Ovary (tissue), 9 donors: ENCODE results near the gene COPA. TPM values are rescaled to one million over a fixed set of nuclear protein-coding genes. Genes with fewer than 3 reads are reported as not detected.

Experiments
- DNase-seq, 5 donors: peaks; one replicate each; pipeline ENCODE4 v3.0.0-alpha.2; 2019 to 2020
- H3K27ac ChIP-seq, 2 donors: fragments of 200-600 bp; one replicate each; pipeline versions ENCODE4 v1.5.1 to v1.8.0; 2019 to 2022
- H3K27me3 ChIP-seq: fragments of 200-600 bp; one replicate; pipeline ENCODE4 v1.8.0; 2022
- H3K36me3 ChIP-seq: fragments of 200-600 bp; sonication (generic); one replicate; pipeline ENCODE4 v1.5.1; 2019
- H3K4me1 ChIP-seq: one replicate; pipeline ENCODE4 v1.8.1; 2013; ENCODE audit warnings: mild to moderate bottlenecking, moderate library complexity; ENCODE audit not compliant: insufficient read depth
- H3K4me3 ChIP-seq: fragments of 200-600 bp; sonication (generic); one replicate; pipeline ENCODE4 v1.5.1; 2017
- H3K9me3 ChIP-seq, 2 donors: fragments of 200-600 bp in 1 of 2; sonication (generic) in 1 of 2; one replicate each; pipeline versions ENCODE4 v1.5.1 to v1.8.1; 2013 to 2019; ENCODE audit warnings: mild to moderate bottlenecking in 1 of 2, moderate library complexity in 1 of 2
- CTCF ChIP-seq, 3 donors: fragments of 450-650 bp in 2 of 3; fragments of 200-600 bp in 1 of 3; IDR thresholded peaks; one replicate each; pipeline versions ENCODE4 v1.5.1 to v1.8.0; 2016 to 2022; ENCODE audit warnings: antibody characterized with exemption in 3 of 3, mild to moderate bottlenecking in 1 of 3
- EP300 ChIP-seq: sonication (generic); formaldehyde crosslinking; IDR thresholded peaks from one replicate; pipeline ENCODE4 v1.6.1; 2017; ENCODE audit warnings: antibody characterized with exemption
- POLR2A ChIP-seq: fragments of 450-650 bp; IDR thresholded peaks from one replicate; pipeline ENCODE4 v1.6.1; 2017; ENCODE audit warnings: antibody characterized with exemption, mild to moderate bottlenecking, moderate library complexity
- WGBS, 3 donors: extraction: QIAGEN DNeasy Blood & Tissue Kit in 1 of 3; methylation state at CpG; one replicate each; pipeline versions ENCODE4 v1.1.5 to v1.1.7; 2013 to 2017; 5-methylcytosine and 5-hydroxymethylcytosine counted together
- intact Hi-C, 4 donors: fragments of 100-400 bp; cut with DNase I; formaldehyde crosslinking; loops; one replicate each; pipeline versions ENCODE4 v1.11.0 to v1.15.1; 2022 to 2023
- polyA plus RNA-seq, 2 donors: library from polyadenylated mRNA; stranded (reverse); fragments of 200-250 nt in 1 of 2; fragments of 350-450 nt in 1 of 2; fragmentation: Illumina TruSeq in 1 of 2; extraction: RNeasy Lipid Tissue Mini Kit (QIAGEN cat#74804) in 1 of 2; gene quantifications; one replicate each; pipeline ENCODE4 v1.2.3, GENCODE V29; 2013 to 2014
- total RNA-seq, 7 donors: library from RNA; depleted of rRNA in 2 of 7; stranded (reverse); fragments of >200 nt in 2 of 7; fragmentation: NEBNext Ultra II Directional in 3 of 7; extraction: Animal tissue kit (Norgen Biotek cat#: 25700) in 3 of 7; gene quantifications; one replicate each; pipeline versions ENCODE4 v1.1.0 to v1.2.4, GENCODE V29; 2016 to 2023
- donor health status: DM: no; HTN: no; CAD: no; lungs with moderate emphysema.
- donor health status: DM: no; HTN: no; CAD: no.
- donor health status: Bipolar disorder and iron deficiency.
- donor health status: DM: yes; HTN: yes; CAD: no.
- donor health status: DM: no; HTN: no; CAD: no.
- donor health status: DM: yes; HTN: yes; CAD: no.

Gene COPA
- total and polyA plus RNA-seq, 9 donors = 63.7 to 163 (median 123) TPM

GRCh38 chr1:160340866-160341265 is 2.2 kb downstream of the COPA start:
- intact Hi-C loops = no loop called here
- TF ChIP-seq POLR2A (no peak), CTCF (IDR thresholded peaks at IDR 0.05) (no peak), EP300 (no peak)
- Histone ChIP-seq H3K4me1 (no peaks in the 10 kb centered on the region), H3K9me3 (no peaks in the 10 kb centered on the region), H3K27ac (no peak overlapping the region), H3K36me3 (no peaks in the 10 kb centered on the region), H3K27me3 (no peaks in the 10 kb centered on the region), H3K4me3 (no peak overlapping the region)
- 59 to 71% (median 60%) methylated on average over 2 of the region's 2 CpGs for WGBS, 3 donors
- no peak for DNase-seq

GRCh38 chr1:160340146-160340545 is 2.9 kb downstream of the COPA start:
- Histone ChIP-seq H3K4me1 (no peaks in the 10 kb centered on the region), H3K4me3 (no peak overlapping the region), H3K9me3 (no peaks in the 10 kb centered on the region), H3K36me3 (no peaks in the 10 kb centered on the region), H3K27me3 (no peaks in the 10 kb centered on the region), H3K27ac (no peak overlapping the region)
- no peak for DNase-seq
- WGBS, 3 donors = 74 to 80% (median 80%) methylated on average over 3 of the region's 3 CpGs
- intact Hi-C loops = no loop called here
- TF ChIP-seq POLR2A = no peak
- TF ChIP-seq CTCF (IDR thresholded peaks at IDR 0.05) = no peak
- no peak for TF ChIP-seq EP300

- TF ChIP-seq EP300 (no peak), CTCF (IDR thresholded peaks at IDR 0.05) (no peak), POLR2A (no peak)
- Histone ChIP-seq H3K4me3 (no peak overlapping the region), H3K27me3 (no peaks in the 10 kb centered on the region), H3K4me1 (no peaks in the 10 kb centered on the region), H3K36me3 (no peaks in the 10 kb centered on the region), H3K9me3 (no peaks in the 10 kb centered on the region), H3K27ac (no peak overlapping the region)
- intact Hi-C loops = no loop called here
- DNase-seq = no peak
- WGBS, 3 donors = 84 to 87% (median 87%) methylated on average over 4 of the region's 4 CpGs
These were observed 4.5 kb downstream of the COPA start for GRCh38 chr1:160338580-160338979.

- H3K36me3 ChIP-seq = no peaks in the 10 kb centered on the region
- intact Hi-C loops = no loop called here
- no peaks in the 10 kb centered on the region for H3K9me3 ChIP-seq
- H3K4me1 ChIP-seq = no peaks in the 10 kb centered on the region
- no peak overlapping the region for H3K27ac ChIP-seq
- DNase-seq = no peak
- H3K27me3 ChIP-seq = no peaks in the 10 kb centered on the region
- H3K4me3 ChIP-seq = no peak overlapping the region
- TF ChIP-seq EP300 (no peak), CTCF (IDR thresholded peaks at IDR 0.05) (no peak), POLR2A (no peak)
These were observed 10.5 kb downstream of the COPA start for GRCh38 chr1:160332516-160332915.

GRCh38 chr1:160330119-160330518 is 12.9 kb downstream of the COPA start:
- H3K36me3 ChIP-seq = no peaks in the 10 kb centered on the region
- intact Hi-C loops = no loop called here
- no peak for DNase-seq
- H3K4me1 ChIP-seq = no peaks in the 10 kb centered on the region
- no peak overlapping the region for H3K4me3 ChIP-seq
- H3K9me3 ChIP-seq = no peaks in the 10 kb centered on the region
- H3K27ac ChIP-seq = no peak overlapping the region
- no peaks in the 10 kb centered on the region for H3K27me3 ChIP-seq
- TF ChIP-seq EP300 (no peak), POLR2A (no peak), CTCF (IDR thresholded peaks at IDR 0.05) (no peak)
